Astrocyte (in vitro differentiated cells and primary cell): ENCODE data around the gene PARM1. TPM values are rescaled to one million over a fixed set of nuclear protein-coding genes. Genes with fewer than 3 reads are reported as not detected.

Source experiments
- DNase-seq: peaks from one replicate; pipeline ENCODE4 v3.0.0-alpha.2; 2010; ENCODE audit warnings: low read depth
- FAIRE-seq: peaks from 2 replicates; lab custom pipeline; 2011; peaks lifted over from hg19 to GRCh38; lab: Jason Lieb, UNC
- H2AFZ ChIP-seq: 2 replicates; pipeline ENCODE4 v1.6.0; 2012; ENCODE audit warnings: low read depth, low read length, inconsistent platforms
- H3K27ac ChIP-seq: 2 replicates; pipeline ENCODE4 v1.5.1; 2011; ENCODE audit warnings: low read depth, low read length, inconsistent platforms
- H3K27me3 ChIP-seq: 2 replicates; pipeline ENCODE4 v1.6.0; 2011; ENCODE audit warnings: low read length, inconsistent platforms; ENCODE audit not compliant: insufficient read depth
- H3K36me3 ChIP-seq: 2 replicates; pipeline ENCODE4 v1.5.1; 2011; ENCODE audit warnings: low read length, inconsistent platforms; ENCODE audit not compliant: insufficient read depth
- H3K4me1 ChIP-seq: 2 replicates; pipeline ENCODE4 v1.5.1; 2011; ENCODE audit warnings: low read length, inconsistent platforms; ENCODE audit not compliant: insufficient read depth
- H3K4me2 ChIP-seq: 2 replicates; pipeline ENCODE4 v1.6.0; 2012; ENCODE audit warnings: low read length, inconsistent platforms
- H3K4me3 ChIP-seq: 2 replicates; pipeline ENCODE4 v1.5.1; 2011; ENCODE audit warnings: low read depth, mild to moderate bottlenecking, low read length, inconsistent platforms; ENCODE audit not compliant: insufficient read depth
- H3K79me2 ChIP-seq: 2 replicates; pipeline ENCODE4 v1.6.0; 2012; ENCODE audit warnings: mild to moderate bottlenecking, low read length, inconsistent platforms; ENCODE audit not compliant: insufficient read depth
- H3K9ac ChIP-seq: 2 replicates; pipeline ENCODE4 v1.6.0; 2012; ENCODE audit warnings: mild to moderate bottlenecking, low read length, inconsistent platforms
- H3K9me3 ChIP-seq: 2 replicates; pipeline ENCODE4 v1.5.1; 2012; ENCODE audit warnings: low read depth, mild to moderate bottlenecking, low read length, inconsistent platforms; ENCODE audit not compliant: insufficient read depth
- H4K20me1 ChIP-seq: 2 replicates; pipeline ENCODE4 v1.6.0; 2012; ENCODE audit warnings: low read length, inconsistent platforms; ENCODE audit not compliant: insufficient read depth
- H3K27ac Mint-ChIP-seq: one replicate; pipeline ENCODE4 v1.8.0; 2021; ENCODE audit warnings: mild to moderate bottlenecking, mixed read lengths; ENCODE audit not compliant: unreplicated experiment
- H3K27me3 Mint-ChIP-seq: one replicate; pipeline ENCODE4 v1.8.0; 2021; ENCODE audit warnings: low read depth, mixed read lengths; ENCODE audit not compliant: unreplicated experiment
- H3K36me3 Mint-ChIP-seq: one replicate; pipeline ENCODE4 v1.8.0; 2021; ENCODE audit warnings: low read depth, mixed read lengths; ENCODE audit not compliant: unreplicated experiment
- H3K4me1 Mint-ChIP-seq: one replicate; pipeline ENCODE4 v1.8.0; 2021; ENCODE audit warnings: low read depth, mixed read lengths; ENCODE audit not compliant: unreplicated experiment
- H3K4me3 Mint-ChIP-seq: one replicate; pipeline ENCODE4 v1.8.0; 2021; ENCODE audit warnings: mild to moderate bottlenecking, moderate library complexity, mixed read lengths; ENCODE audit not compliant: unreplicated experiment
- H3K9me3 Mint-ChIP-seq: one replicate; pipeline ENCODE4 v1.8.0; 2021; ENCODE audit warnings: mild to moderate bottlenecking, mixed read lengths; ENCODE audit not compliant: unreplicated experiment
- CTCF ChIP-seq: IDR thresholded peaks from 2 replicates; pipeline ENCODE4 v1.5.1; 2011; ENCODE audit warnings: low read depth, mild to moderate bottlenecking, inconsistent platforms, low read length, moderate library complexity; ENCODE audit not compliant: insufficient read depth
- EZH2 ChIP-seq: IDR thresholded peaks from 2 replicates; pipeline ENCODE4 v1.6.1; 2012; ENCODE audit warnings: mild to moderate bottlenecking, low read length, inconsistent platforms; ENCODE audit not compliant: insufficient read depth
- total RNA-seq: library from RNA; stranded (reverse); gene quantifications from 2 replicates; pipeline ENCODE4 v1.2.1, GENCODE V29; 2021

The PARM1 gene
- total RNA-seq, 1 donor from 2014 or later, result 1.2 TPM

DNA sequence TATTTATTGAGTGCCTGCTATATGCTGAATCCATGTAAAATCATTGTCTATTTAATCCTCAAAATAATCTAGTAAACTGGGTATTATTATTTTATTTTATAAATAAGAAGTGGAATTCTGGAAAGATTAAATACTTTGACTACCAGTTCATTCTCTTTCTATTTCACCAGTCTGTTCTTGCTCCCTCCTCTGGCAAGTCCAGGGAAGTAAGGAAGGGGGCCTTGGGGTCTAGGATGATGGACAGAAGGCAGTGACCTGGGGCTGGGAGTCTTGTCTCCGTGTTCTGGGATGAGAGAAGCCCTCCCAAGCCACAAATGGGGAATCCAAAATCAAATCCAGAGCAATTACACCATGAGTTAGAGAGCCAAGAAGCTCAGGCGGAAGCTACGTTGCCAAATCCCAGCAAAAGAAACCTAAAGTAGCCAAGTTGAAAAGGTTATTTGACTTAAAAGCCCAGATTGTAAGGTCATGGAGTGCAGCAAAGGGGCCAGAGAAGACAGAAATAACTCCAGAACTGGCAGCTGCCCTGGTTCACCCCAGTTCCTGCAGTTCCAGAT lies 28.3 kb upstream of the PARM1 start:
- Histone ChIP-seq H2AFZ (no peak overlapping the region), H3K4me1 (no peaks in the 10 kb centered on the region), H3K9me3 (no peaks in the 10 kb centered on the region), H3K4me2 (no peak overlapping the region), H3K27me3 (no peaks in the 10 kb centered on the region), H3K27ac (no peak overlapping the region), H3K9ac (no peak overlapping the region), H3K79me2 (no peaks in the 10 kb centered on the region), H3K36me3 (no peaks in the 10 kb centered on the region), H3K4me3 (no peak overlapping the region), H4K20me1 (no peaks in the 10 kb centered on the region)
- H3K27me3 Mint-ChIP-seq, result no peaks in the 10 kb centered on the region
- H3K9me3 Mint-ChIP-seq, result no peaks in the 10 kb centered on the region
- no peaks in the 10 kb centered on the region for H3K36me3 Mint-ChIP-seq
- no peak for TF ChIP-seq EZH2
- no peak overlapping the region for H3K4me3 Mint-ChIP-seq
- peaks cover 19% of the 10 kb centered on the region for H3K4me1 Mint-ChIP-seq
- no peak overlapping the region for H3K27ac Mint-ChIP-seq
- FAIRE-seq (no peak), DNase-seq (no peak)

DNA sequence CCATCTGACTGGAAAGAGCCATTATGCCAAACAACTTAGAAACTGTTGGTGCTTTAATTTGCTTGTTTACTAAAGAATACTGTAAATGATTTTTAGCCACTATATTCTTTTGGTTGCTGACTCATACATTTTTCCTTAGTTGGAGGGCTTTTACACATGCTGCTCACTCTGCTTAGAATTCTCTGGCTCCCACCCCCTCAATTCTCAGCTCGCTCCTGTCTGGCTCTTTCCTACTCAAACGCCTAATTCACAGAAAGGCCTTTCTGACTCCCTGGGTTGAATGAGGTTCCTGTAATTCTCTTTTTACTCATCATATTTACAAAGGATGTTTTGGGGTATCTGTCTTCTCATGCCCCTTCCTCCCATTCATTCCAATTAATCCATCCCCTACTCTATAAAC lies 26.1 kb upstream of the PARM1 start:
- TF ChIP-seq EZH2 (no peak), CTCF (no peak)
- Histone ChIP-seq H3K36me3 (no peaks in the 10 kb centered on the region), H3K27me3 (no peaks in the 10 kb centered on the region), H3K4me3 (no peak overlapping the region), H3K4me2 (no peak overlapping the region), H4K20me1 (no peaks in the 10 kb centered on the region), H3K9ac (no peak overlapping the region), H3K9me3 (no peaks in the 10 kb centered on the region), H2AFZ (no peak overlapping the region), H3K27ac (no peak overlapping the region), H3K79me2 (no peaks in the 10 kb centered on the region), H3K4me1 (no peaks in the 10 kb centered on the region)
- DNase-seq, result no peak
- Mint-ChIP-seq H3K4me3 (no peak overlapping the region), H3K27ac (peak overlapping the region; percentile 89), H3K36me3 (no peaks in the 10 kb centered on the region), H3K27me3 (no peaks in the 10 kb centered on the region), H3K4me1 (peaks cover 19% of the 10 kb centered on the region), H3K9me3 (no peaks in the 10 kb centered on the region)
- no peak for FAIRE-seq

DNA sequence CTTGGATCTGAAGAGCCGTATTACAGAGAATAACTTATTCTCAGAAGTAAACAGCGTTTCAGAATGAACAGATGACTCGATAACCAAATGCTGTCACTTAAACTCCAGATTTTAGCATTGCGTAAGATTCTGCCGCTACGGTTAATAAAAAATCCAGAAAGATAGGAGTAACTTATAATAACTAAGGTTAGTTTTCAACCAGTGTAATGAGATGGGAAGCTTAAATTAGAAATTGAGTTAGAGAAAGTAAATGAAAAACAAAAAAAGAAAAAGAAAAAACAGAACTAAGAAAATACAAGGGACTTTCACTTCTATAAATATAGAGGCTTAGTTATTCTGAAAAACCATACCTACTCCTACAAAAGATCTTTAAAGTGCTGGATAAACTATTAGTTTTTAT lies 13.1 kb upstream of the PARM1 start:
- Mint-ChIP-seq H3K27ac (no peak overlapping the region), H3K27me3 (peaks cover 3% of the 10 kb centered on the region), H3K4me1 (no peaks in the 10 kb centered on the region), H3K36me3 (no peaks in the 10 kb centered on the region), H3K9me3 (peaks cover under 1% of the 10 kb centered on the region), H3K4me3 (no peak overlapping the region)
- H3K4me1 ChIP-seq, result no peaks in the 10 kb centered on the region
- H3K4me2 ChIP-seq, result no peak overlapping the region
- no peaks in the 10 kb centered on the region for H3K27me3 ChIP-seq
- no peak overlapping the region for H3K27ac ChIP-seq
- no peaks in the 10 kb centered on the region for H3K36me3 ChIP-seq
- no peaks in the 10 kb centered on the region for H3K9me3 ChIP-seq
- TF ChIP-seq CTCF, result no peak
- no peak for TF ChIP-seq EZH2
- no peak overlapping the region for H3K9ac ChIP-seq
- no peak for DNase-seq
- H2AFZ ChIP-seq, result no peak overlapping the region
- no peak for FAIRE-seq
- H3K4me3 ChIP-seq, result no peak overlapping the region
- no peaks in the 10 kb centered on the region for H4K20me1 ChIP-seq
- H3K79me2 ChIP-seq, result no peaks in the 10 kb centered on the region
